A673 (cell line): ENCODE data around the gene TBC1D9.

Source experiments
- CTCF ChIP-seq: fragments of 300-800, 200-600 bp; sonication (generic); conservative IDR thresholded peaks from 2 replicates; pipeline ENCODE4 v1.5.1; 2017; ENCODE audit warnings: low read depth, mild to moderate bottlenecking, antibody characterized with exemption, low read length, moderate library complexity, mixed read lengths
- EZH2 ChIP-seq: fragments of 200-600 bp; sonication (generic); IDR thresholded peaks from 2 replicates; pipeline ENCODE4 v1.6.1; 2017; ENCODE audit warnings: borderline replicate concordance, low read depth, mild to moderate bottlenecking, mixed read lengths, antibody characterized with exemption, low read length; ENCODE audit not compliant: poor library complexity, severe bottlenecking

GRCh38 chr4:140717313-140717712 is 38.9 kb downstream of the TBC1D9 start:
- TF ChIP-seq CTCF (no peak), EZH2 (no peak)
